NCI-H187 treated with DMSO at 0.1 percent for 48 hours (cell line): ENCODE results near the gene RTP2.
A peak's percentile ranks its signal among the peaks of the same experiment; 100 is the strongest.

Source experiments
- DNase-seq: peaks from one replicate; lab custom pipeline; 2025; lab: John Stamatoyannopoulos, UW

The RTP2 gene, protein sequence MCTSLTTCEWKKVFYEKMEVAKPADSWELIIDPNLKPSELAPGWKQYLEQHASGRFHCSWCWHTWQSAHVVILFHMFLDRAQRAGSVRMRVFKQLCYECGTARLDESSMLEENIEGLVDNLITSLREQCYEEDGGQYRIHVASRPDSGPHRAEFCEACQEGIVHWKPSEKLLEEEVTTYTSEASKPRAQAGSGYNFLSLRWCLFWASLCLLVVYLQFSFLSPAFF

GRCh38 chr3:187702507-187703033 lies at the start of gene RTP2:
RTP2 (minus strand) TSS chr3:187702557; CDS start chr3:187702128, 429 bp downstream.
- no peak for DNase-seq

DNA sequence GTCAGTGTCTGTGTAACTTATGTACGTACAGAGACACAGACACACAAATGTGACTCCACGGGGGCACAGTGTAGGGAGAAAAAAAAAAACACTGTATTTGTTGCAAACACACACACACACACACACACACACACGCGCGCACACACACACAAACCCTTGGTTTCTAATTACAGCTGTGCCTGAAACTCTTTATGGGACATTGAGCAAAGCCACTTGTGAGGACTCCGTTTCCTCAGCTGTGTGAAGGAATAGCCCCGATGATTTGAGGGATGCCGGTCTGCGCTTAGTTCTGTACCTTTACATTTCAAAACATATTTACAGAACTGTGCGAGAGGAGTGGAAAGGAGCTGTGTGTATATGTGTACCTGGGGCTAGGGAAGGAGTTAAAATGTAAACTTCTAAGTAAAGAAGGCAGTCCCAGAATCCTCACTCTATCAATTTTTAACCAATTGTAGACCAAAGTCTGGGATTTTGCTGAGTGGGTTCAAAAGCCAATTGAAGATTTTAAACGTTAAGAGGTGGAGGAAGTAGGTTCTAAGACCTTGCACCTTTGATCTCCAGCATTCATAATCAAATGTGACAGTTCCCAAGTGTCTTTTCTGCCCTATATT lies 48.3 kb upstream of the RTP2 start:
- no peak for DNase-seq

DNA sequence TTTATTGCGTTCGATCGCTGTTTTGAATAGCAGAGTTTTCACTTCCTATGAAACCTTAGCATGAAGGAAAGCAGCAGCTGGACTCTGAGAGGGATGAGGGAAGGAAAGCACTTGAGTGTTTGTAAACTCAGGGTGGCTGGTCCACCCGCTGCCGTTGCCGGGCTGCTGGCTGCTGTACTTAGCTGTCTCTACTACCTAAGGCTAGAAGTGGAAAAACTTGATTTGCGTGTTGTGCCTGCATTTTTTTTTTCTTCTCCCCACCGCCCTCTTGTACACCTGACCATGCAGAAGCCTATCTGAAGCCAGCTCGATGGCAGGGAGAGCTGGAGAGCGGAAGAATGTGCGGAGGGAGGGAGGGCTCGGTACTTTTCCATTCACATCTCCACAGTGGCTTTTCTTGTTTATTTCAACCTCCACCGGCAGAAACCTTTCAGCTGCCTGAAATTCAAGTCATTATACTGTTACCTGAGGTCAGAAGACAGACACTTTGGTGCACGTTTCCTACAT lies 47.7 kb upstream of the RTP2 start:
- DNase-seq, result peak; percentile 48

GRCh38 chr3:187748050-187748481 lies 45.7 kb upstream of the RTP2 start:
- DNase-seq, result peak; percentile 44

DNA sequence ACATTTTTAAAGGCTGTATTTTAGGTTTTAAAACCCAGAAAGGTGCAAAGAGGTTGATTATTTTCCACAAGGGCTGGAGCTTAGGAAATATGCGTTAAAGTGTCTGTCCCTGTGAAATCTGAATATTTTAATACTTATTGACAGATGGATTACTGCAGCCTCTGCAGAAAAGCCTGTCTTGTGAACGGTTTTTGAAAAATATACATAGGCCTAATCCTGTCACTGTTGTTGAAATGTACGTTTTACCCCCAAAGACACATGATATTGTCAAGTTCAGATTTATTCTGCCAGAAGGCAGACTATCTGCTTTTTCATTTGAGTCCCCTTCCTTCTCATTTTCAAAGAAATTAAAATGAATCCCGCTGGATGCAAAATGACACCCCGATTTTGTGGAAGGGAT lies 45.1 kb upstream of the RTP2 start:
- no peak for DNase-seq

- DNase-seq, result no peak
Observed at GRCh38 chr3:187746442-187747281, 44.3 kb upstream of the RTP2 start.

DNA sequence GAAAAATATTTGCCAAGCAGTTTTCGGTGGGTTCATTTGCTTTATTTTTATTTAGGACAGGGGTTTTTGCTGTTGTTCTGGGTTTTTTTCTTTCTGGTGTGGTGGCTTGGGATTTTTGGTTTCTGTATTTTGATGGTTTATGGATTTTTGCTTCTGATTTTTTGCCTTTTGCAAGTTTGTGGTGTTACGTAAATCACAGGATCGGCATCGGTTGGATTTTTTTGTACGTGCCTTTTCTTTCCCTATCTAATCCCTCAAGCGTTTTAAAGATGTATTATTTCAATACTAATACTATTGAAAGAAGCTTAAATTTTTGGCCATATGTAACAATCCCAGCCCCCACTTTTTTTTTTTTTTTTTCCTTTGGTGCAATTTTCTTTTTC lies 43.7 kb upstream of the RTP2 start:
- no peak for DNase-seq

- peak; percentile 82 for DNase-seq
Observed at GRCh38 chr3:187745201-187746058, 43.1 kb upstream of the RTP2 start, which contains the start of gene BCL6. BCL6 (minus strand) TSS chr3:187745468; CDS start chr3:187733693, 11,775 bp downstream.

DNA sequence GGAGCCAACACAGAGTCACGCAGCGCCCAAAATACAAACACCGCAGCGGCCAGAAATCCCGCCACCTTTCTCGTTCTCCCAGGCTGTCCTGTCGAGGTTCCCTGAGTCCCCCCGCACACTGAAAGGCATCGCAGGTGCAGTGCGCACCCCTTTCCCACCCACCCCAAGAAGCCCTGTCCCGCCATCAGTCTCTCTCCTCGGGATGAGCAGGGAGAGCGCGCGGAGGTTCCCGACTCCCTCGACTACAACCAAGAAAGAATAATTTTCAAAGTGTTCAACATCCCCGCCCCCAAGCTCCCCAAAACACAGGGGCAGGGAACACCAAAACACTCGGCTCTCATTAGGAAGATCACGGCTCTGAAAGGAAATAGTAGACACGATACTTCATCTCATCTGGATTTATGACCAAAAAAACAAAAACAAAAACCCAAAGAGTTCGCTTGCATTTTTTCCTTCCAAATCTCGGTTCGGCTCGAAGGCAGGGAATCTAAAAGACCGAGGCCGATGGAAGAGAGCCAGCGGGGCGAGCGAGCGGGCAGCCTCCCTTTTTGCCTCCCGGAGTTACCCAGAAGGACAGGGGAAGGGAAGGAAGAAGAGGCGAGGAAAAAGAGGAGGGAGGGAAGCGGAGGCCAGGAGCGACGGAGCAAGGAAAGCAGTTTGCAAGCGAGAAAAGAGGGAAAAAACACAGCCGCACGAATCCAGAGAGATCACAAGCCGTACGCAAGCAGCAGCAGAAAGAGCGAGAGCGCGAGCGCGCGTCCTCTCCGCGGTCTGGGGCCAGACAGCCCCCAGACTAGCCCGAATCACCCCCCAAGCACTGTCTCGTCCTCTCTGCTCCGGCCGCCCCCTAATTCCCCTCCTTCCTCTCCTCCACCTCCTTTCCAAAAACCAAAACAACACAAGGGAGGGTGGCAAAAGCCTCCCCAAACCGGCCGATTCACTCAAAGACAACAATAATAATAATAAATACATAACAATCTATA lies 42.1 kb upstream of the RTP2 start:
- DNase-seq, result no peak

GRCh38 chr3:187743195-187744141 lies 41.1 kb upstream of the RTP2 start:
- no peak for DNase-seq

DNA sequence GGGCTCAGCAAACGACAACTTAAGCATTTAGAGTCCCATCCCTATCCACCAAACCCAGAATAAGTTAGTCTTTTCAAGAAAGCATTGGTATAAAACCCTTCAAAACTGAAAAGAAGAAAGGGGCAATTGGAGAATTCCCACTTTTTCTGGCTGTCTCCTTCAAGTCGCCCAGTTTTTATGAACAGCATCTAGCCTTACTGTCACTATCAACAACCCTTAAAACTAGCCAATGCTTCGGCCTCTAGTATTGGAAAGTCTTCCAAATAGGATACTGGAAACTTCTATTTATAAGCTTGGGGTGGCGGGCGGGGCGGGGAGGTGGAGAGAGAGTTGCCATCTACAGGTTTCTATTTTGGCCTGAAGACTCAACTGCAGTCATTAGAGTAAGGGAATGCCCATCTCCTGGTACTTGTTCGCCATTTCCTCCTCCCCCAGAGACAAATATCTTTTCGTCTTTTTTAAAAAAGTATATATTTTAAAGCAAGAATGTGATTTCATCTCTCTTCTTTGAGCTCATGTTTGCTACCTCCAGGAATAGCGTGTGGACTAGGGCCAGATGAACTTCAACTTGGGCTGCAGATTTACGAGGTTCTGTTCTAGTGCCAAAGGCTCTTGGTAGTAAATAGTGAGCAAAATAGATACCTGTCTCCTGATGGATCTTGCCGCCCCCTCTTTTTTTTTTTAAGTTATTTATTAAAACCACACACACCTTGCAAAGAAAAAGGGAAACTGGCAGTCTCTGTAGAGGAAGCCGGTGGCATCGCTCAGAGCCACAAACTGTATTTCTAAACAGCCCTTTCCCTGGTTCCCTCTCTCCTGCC lies 40.2 kb upstream of the RTP2 start:
- no peak for DNase-seq

GRCh38 chr3:187741403-187742350 lies 39.3 kb upstream of the RTP2 start:
- no peak for DNase-seq

- no peak for DNase-seq
Observed at GRCh38 chr3:187740421-187741399, 38.4 kb upstream of the RTP2 start.

- DNase-seq, result no peak
Observed at GRCh38 chr3:187739561-187740332, 37.4 kb upstream of the RTP2 start.

DNA sequence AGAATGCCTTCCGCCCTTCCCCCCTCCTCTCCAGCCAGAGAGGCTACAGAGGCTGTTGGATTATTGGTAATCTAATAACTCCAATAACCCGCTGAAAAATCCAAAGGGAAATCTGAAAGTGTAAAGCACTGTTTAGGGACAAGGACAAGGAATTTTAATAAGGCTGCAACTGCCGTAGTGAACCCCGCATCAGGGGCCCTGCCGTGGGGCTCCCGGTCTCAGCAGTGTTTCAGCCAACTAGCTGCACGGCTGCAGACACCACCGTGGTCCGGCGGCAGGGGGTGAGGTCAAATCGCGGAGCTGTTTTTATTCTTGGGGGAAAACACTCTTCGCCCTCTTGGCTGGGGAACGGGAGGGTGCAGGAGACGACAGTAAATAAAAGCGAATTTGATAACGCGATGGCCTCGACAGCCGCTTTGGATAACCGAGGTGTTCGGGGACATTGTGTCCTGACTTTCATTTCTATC lies 36.8 kb upstream of the RTP2 start:
- DNase-seq, result no peak
